PC-3 (cell line): ENCODE measurements around the gene SERPINB6.

Experiments
- CTCF ChIP-seq: fragments of 300-600 bp; sonication (generic); conservative IDR thresholded peaks from 2 replicates; pipeline ENCODE4 v1.5.1; 2017; ENCODE audit warnings: antibody characterized with exemption, low read depth, mild to moderate bottlenecking, low read length
- EZH2 ChIP-seq: fragments of 300-600 bp; sonication (generic); IDR thresholded peaks from one replicate; pipeline ENCODE4 v1.6.1; 2017; ENCODE audit warnings: antibody characterized with exemption, mild to moderate bottlenecking, low read length; ENCODE audit not compliant: unreplicated experiment
- EZH2phosphoT487 ChIP-seq: fragments of 300-600 bp; sonication (generic); IDR thresholded peaks from 2 replicates; pipeline ENCODE4 v1.6.1; 2018; ENCODE audit warnings: mild to moderate bottlenecking, antibody characterized with exemption, low read length, borderline replicate concordance

GRCh38 chr6:2956930-2957685 lies 14.3 kb downstream of the SERPINB6 start:
- TF ChIP-seq CTCF (no peak), EZH2 (no peak), EZH2phosphoT487 (no peak)
